NCI-H82 treated with DMSO at 0.1 percent for 48 hours (cell line): ENCODE data around the gene SP4.
A peak's percentile ranks its signal among the peaks of the same experiment; 100 is the strongest.

ENCODE experiments used
- DNase-seq: peaks from one replicate; lab custom pipeline; 2025; ENCODE audit not compliant: unreplicated experiment; lab: John Stamatoyannopoulos, UW

Gene SP4

DNA sequence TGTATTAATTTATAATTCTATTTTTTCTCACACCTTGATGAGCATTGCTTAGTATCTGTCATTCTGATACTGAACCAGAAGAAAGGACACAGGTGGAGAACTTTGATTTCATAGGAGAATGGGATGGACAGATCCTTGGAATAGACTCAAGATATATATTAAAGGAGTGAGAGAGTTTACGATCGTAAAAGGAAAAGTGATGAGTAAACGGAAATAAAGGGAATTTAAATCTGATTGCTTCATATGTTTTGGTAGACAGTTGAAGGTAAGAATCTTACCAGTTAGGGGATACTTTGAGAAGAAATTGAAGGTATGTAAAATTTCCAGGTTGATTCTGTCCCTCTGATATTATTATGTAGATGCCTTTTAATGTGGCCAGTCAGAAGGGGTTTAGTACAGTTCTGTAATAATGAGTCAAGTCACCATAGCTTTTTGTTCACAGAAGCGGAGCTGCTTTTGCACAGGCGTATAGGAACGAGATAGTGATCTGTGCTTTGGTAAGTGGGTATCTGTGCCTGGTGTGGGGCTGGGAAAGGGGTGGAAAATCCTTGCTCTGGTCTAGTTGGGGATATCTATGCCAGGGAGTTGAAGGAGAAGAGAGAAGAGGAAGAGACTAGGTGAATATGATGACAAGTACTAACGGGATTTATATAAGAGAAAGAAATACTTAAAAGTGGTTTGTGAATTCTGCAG is 15.4 kb downstream of the SP4 start:
- no peak for DNase-seq

- DNase-seq: no peak
Observed at GRCh38 chr7:21448974-21449373, 21.1 kb downstream of the SP4 start.

DNA sequence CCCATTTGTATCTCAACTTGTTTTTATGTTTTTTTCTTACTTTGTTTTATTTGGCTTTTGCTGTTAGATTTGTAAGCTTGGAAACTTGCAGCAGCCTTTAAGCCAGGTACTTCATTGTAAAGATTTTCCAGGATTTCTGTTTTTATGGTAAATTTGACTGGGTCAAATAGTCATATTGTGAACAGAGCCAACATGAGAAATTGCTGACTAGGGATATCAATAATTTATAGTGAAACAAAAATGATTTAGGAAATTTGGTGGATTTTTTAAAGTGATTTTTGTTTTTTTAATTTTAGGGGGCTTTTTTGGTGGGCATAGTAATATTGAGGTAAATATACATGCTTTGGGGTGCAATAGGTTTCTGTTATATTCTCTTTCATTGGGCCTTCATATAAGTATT is 22.2 kb downstream of the SP4 start:
- DNase-seq: no peak

- no peak for DNase-seq
Observed at GRCh38 chr7:21450941-21451340, 23.1 kb downstream of the SP4 start.

- DNase-seq: no peak
Observed at GRCh38 chr7:21454182-21454581, 26.3 kb downstream of the SP4 start.

GRCh38 chr7:21454906-21455305 is 27.0 kb downstream of the SP4 start:
- DNase-seq: no peak

- no peak for DNase-seq
Observed at GRCh38 chr7:21461282-21461681, 33.4 kb downstream of the SP4 start.

GRCh38 chr7:21462081-21462480 is 34.2 kb downstream of the SP4 start:
- no peak for DNase-seq

DNA sequence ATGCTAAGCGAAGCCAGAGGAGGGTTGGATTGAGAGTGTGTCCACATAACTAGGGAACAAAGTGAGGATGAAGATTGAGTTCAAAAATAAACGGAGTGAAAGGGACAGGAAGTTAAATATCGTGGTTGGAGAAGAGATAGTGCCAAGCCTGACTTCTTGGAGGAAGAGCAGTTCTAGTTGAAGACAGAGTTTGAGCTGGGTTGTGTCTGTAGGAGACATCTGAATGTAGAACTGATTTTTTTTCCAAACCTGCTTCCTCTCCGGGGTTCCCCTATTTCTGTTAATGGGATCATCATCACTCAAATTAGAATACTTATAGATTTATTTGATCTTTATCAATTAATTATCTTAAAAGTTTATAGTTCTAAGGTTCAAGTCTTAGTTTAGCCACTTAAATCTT is 35.6 kb downstream of the SP4 start:
- DNase-seq: no peak

GRCh38 chr7:21468969-21469368 is 41.1 kb downstream of the SP4 start:
- no peak for DNase-seq

- no peak for DNase-seq
Observed at GRCh38 chr7:21469894-21470293, 42.0 kb downstream of the SP4 start.

GRCh38 chr7:21472029-21472428 is 44.1 kb downstream of the SP4 start:
- no peak for DNase-seq

- DNase-seq: no peak
Observed at GRCh38 chr7:21476429-21476828, 48.5 kb downstream of the SP4 start.

- no peak for DNase-seq
Observed at GRCh38 chr7:21480693-21481403, 53.0 kb downstream of the SP4 start.

DNA sequence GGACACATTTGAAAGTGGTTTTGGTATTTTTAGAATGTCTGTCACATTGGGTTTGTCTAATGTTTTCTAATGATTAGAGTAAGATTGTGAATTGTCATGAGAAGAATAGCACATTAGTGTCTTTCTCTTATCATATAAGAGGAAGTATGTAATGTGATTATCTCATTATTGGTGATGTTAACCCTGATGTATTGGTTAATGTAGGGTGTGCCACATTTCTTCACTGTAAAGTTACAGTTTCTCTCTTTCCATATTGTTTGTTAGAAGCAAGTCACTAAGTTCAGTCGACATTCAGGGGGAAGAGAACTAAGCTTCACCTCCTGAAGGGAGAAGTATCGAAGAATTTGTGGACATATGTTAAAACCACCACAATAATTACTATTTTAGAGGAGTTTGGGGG is 58.6 kb downstream of the SP4 start:
- no peak for DNase-seq

DNA sequence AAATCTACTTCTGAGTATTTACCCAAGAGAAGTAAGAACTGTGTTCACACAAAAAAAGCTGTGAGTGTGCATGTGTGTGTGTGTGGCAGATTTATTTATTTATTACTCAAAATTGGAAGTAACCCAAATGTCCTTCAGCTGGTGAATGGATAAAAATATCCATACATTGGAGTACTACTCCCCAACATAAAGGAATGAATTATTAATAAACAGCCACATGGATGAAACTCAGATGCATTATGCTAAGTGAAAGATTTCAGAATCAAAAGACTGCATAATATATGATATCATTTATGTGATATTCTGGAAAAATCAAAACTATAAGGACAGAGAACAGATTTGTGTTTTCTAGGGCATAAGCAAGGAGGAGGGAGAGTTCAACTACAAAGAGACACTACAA is 67.8 kb downstream of the SP4 start:
- no peak for DNase-seq

DNA sequence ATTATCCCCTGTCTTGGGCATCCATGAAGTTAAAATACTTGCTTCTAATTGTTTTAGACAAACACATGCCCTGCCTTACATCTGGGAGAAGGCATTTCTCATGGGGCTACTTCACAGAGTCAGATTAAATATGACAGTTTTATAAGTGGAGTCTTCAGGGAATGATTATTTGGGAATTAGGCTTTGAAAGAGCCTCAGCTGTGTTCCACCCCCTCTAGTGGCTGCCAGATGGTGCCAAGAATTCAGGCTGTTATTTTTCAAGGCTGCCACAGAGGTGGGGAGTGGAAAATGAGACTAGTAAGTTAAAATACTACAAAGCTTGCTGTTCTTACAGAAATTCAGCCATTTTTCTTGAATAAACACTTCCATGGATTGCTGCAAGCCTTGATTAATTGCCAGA is 69.2 kb downstream of the SP4 start:
- DNase-seq: peak; percentile 30

- DNase-seq: no peak
Observed at GRCh38 chr7:21500117-21500832, 72.4 kb downstream of the SP4 start.

DNA sequence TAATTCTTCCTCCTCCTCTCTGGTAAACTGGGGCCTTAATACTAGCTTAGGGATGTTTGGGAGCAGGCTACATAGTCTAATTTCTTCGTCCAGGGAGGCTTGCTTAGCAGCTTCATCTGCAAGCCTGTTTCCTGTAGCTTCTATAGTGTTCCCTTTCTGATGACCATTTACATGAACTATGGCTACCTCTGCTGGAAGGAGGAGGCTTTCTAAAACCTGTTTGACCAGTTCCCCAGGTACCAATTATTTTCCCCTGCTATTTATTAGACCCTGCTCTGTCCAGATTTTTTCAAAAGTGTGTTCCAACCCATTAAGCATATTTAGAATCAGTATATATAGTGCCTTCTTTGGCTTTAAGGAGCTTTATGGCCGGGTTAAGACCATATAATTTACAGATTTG is 76.1 kb downstream of the SP4 start:
- no peak for DNase-seq

DNA sequence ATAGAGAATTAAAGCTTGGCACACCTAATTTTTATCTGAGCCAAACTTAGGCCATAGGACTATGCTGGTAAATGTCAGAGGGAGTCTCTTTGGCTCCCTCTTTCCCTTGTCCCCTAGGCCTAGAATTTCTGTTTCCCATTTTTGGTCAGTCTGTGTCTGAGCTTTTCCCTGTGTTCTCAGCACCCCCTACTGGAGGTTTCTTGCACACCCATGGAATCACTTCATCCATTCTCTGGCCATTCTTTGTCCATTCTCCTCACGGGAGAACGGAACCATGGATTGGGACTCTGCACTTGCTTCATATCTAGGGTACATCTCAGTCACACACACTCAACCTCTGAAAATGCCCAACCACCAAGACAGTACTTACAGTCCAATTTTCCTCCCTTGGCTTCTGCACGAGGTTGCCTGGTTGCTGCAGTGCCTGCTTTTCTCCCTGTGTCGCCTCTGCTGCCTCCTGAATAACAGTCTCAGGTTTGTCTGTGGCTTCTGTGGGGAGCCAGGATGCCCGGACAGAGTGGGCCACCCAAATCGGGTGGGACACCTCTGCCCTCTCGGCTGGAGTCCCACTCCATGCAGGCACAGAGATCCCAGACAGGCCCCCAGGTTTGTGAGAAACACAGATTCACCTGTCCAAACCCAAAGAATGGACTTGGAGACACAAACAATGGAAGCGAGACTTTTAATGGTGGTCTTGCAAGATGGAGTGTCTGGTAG is 79.9 kb downstream of the SP4 start:
- no peak for DNase-seq

- no peak for DNase-seq
Observed at GRCh38 chr7:21508538-21508937, 80.7 kb downstream of the SP4 start.

DNA sequence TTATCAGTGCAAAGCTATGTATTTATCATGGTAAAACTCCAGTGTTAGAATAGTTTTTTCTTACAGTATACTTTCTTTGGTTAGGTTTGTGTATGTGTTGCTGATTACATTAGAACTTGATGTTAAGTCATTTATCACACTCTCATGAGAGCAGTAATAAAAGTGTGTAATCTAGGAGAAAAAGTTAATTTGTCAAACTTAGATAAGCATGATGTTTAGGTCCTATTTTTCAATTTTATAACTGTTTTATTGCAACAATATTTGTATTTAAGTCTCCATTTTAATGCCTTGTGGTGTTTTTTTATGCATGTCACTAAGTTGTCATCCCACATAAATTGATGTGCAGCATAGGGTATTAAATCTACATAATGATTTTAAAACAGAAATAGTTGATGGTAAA is 86.2 kb downstream of the SP4 start:
- no peak for DNase-seq
